ENCODE measurements around the gene AGPS. TPM values are rescaled to one million over a fixed set of nuclear protein-coding genes. Genes with fewer than 3 reads are reported as not detected.

AGPS gene
- total and polyA plus RNA-seq, 7 donors: 13.1 to 37.5 (median 22.0) TPM

- DNase-seq: no peak
- H3K4me3 ChIP-seq: no peak overlapping the region
- H3K4me1 ChIP-seq: peaks cover 3 to 40% (median 33%) of the 10 kb centered on the region in 4 donors
- no peaks in the 10 kb centered on the region for H3K9me3 ChIP-seq
- H3K27ac ChIP-seq: no peak overlapping the region
- no peaks in the 10 kb centered on the region for H3K36me3 ChIP-seq
- intact Hi-C loops (cut with DNase I): no loop called here
- 92 to 93% methylated on average over 2 of the region's 2 CpGs for WGBS, 2 donors
- no peaks in the 10 kb centered on the region for H3K27me3 ChIP-seq
- TF ChIP-seq POLR2A (IDR thresholded peaks at IDR 0.05): no peak
- no peak for TF ChIP-seq EP300 (IDR thresholded peaks at IDR 0.05)
- TF ChIP-seq CTCF (IDR thresholded peaks at IDR 0.05): no peak
- no peak for TF ChIP-seq POLR2AphosphoS5 (IDR thresholded peaks at IDR 0.05)
Measured at GRCh38 chr2:177575358-177575757, 182.8 kb downstream of the AGPS start.

GRCh38 chr2:177577075-177577474 lies 184.5 kb downstream of the AGPS start:
- Histone ChIP-seq H3K4me3 (no peak overlapping the region), H3K9me3 (no peaks in the 10 kb centered on the region), H3K27me3 (no peaks in the 10 kb centered on the region), H3K27ac (no peak overlapping the region), H3K4me1 (peaks cover 5 to 34% (median 27%) of the 10 kb centered on the region in 4 donors), H3K36me3 (no peaks in the 10 kb centered on the region)
- no peak for TF ChIP-seq POLR2A (IDR thresholded peaks at IDR 0.05)
- no peak for TF ChIP-seq POLR2AphosphoS5 (IDR thresholded peaks at IDR 0.05)
- no peak for TF ChIP-seq EP300 (IDR thresholded peaks at IDR 0.05)
- TF ChIP-seq CTCF (IDR thresholded peaks at IDR 0.05): no peak
- no peak for DNase-seq
- intact Hi-C loops (cut with DNase I): no loop called here
- WGBS, 2 donors: 90 to 92% methylated on average over 1 of the region's 1 CpG

GRCh38 chr2:177578454-177578853 lies 185.9 kb downstream of the AGPS start:
- Histone ChIP-seq H3K27me3 (no peaks in the 10 kb centered on the region), H3K9me3 (no peaks in the 10 kb centered on the region), H3K4me1 (peaks cover 5 to 20% (median 14%) of the 10 kb centered on the region in 4 donors), H3K27ac (no peak overlapping the region), H3K4me3 (no peak overlapping the region), H3K36me3 (no peaks in the 10 kb centered on the region)
- TF ChIP-seq POLR2A (IDR thresholded peaks at IDR 0.05) (no peak), POLR2AphosphoS5 (IDR thresholded peaks at IDR 0.05) (no peak), CTCF (IDR thresholded peaks at IDR 0.05) (no peak), EP300 (IDR thresholded peaks at IDR 0.05) (no peak)
- intact Hi-C loops (cut with DNase I): no loop called here
- DNase-seq: no peak
- WGBS, 2 donors: 83 to 88% methylated on average over 3 of the region's 3 CpGs

GRCh38 chr2:177579486-177580036 lies 187.0 kb downstream of the AGPS start:
- Histone ChIP-seq H3K9me3 (no peaks in the 10 kb centered on the region), H3K27ac (peak overlapping the region in 3 of 4 donors; percentile 47 to 67 (median 58)), H3K4me1 (peaks cover 5 to 19% (median 13%) of the 10 kb centered on the region in 4 donors), H3K36me3 (no peaks in the 10 kb centered on the region), H3K4me3 (no peak overlapping the region), H3K27me3 (no peaks in the 10 kb centered on the region)
- intact Hi-C loops (cut with DNase I): no loop called here
- TF ChIP-seq CTCF (IDR thresholded peaks at IDR 0.05) (no peak), EP300 (IDR thresholded peaks at IDR 0.05) (peak in 1 of 4 donors; percentile 62), POLR2AphosphoS5 (IDR thresholded peaks at IDR 0.05) (peak in 3 of 4 donors; percentile 28 to 68 (median 64)), POLR2A (IDR thresholded peaks at IDR 0.05) (no peak)
- no peak for DNase-seq
- 25 to 71% methylated on average over 3 of the region's 3 CpGs for WGBS, 2 donors

- no peak for DNase-seq
- WGBS, 2 donors: 91 to 95% methylated on average over 1 of the region's 1 CpG
Measured at GRCh38 chr2:177582000-177582399, 189.4 kb downstream of the AGPS start.

More at GRCh38 chr2:177582000-177582399, 189.4 kb downstream of the AGPS start:
- Histone ChIP-seq H3K27ac (no peak overlapping the region), H3K36me3 (no peaks in the 10 kb centered on the region), H3K4me1 (peaks cover 4 to 40% (median 16%) of the 10 kb centered on the region in 4 donors), H3K4me3 (no peak overlapping the region), H3K27me3 (no peaks in the 10 kb centered on the region), H3K9me3 (no peaks in the 10 kb centered on the region)
- TF ChIP-seq POLR2AphosphoS5 (IDR thresholded peaks at IDR 0.05) (no peak), CTCF (IDR thresholded peaks at IDR 0.05) (no peak), EP300 (IDR thresholded peaks at IDR 0.05) (no peak), POLR2A (IDR thresholded peaks at IDR 0.05) (no peak)
- intact Hi-C loops (cut with DNase I): no loop called here
